Stimulated activated CD8-positive, alpha-beta memory T cell treated with anti-CD3 and anti-CD28 coated beads, Interleukin-15, amount 100 ng/mL, for 48 hours (primary cell): Measurements from ENCODE around the gene BNIPL.

Experiments used
- DNase-seq, 2 donors: peaks; one replicate each; pipeline ENCODE4 v3.0.0-alpha.2; 2020; ENCODE audit warnings: low read depth in 2 of 2

The BNIPL gene

GRCh38 chr1:151056149-151056548, 19.8 kb downstream of the BNIPL start:
- no peak for DNase-seq

- no peak for DNase-seq
Observed at GRCh38 chr1:151058692-151059091, 22.3 kb downstream of the BNIPL start.

- DNase-seq, result peak; percentile 84
Observed at GRCh38 chr1:151059109-151060006, 23.0 kb downstream of the BNIPL start, which contains the start of gene CDC42SE1. Gene CDC42SE1, minus strand, starts transcription at chr1:151059622. Its CDS starts 3,892 bp downstream, at chr1:151055730.

- DNase-seq, result no peak
Observed at GRCh38 chr1:151060007-151060656, 23.7 kb downstream of the BNIPL start, which contains the start of gene MLLT11. Gene MLLT11, plus strand, starts transcription at chr1:151060397. Its CDS starts 6,828 bp downstream, at chr1:151067225.

- no peak for DNase-seq
Observed at GRCh38 chr1:151060657-151061421, 24.5 kb downstream of the BNIPL start.

- no peak for DNase-seq
Observed at GRCh38 chr1:151061704-151062103, 25.3 kb downstream of the BNIPL start.

GRCh38 chr1:151062741-151063371, 26.5 kb downstream of the BNIPL start:
- no peak for DNase-seq

GRCh38 chr1:151065089-151065645, 28.8 kb downstream of the BNIPL start:
- DNase-seq, result no peak

- no peak for DNase-seq
Observed at GRCh38 chr1:151067185-151067584, 30.8 kb downstream of the BNIPL start.

GRCh38 chr1:151069103-151069486, 32.7 kb downstream of the BNIPL start:
- DNase-seq, result no peak

- DNase-seq, result peak; percentile 82 to 86
Observed at GRCh38 chr1:151070474-151071276, 34.3 kb downstream of the BNIPL start, which contains the start of gene GABPB2. Gene GABPB2, plus strand, starts transcription at chr1:151070761. Its CDS starts 17,429 bp downstream, at chr1:151088190.

- DNase-seq, result no peak
Observed at GRCh38 chr1:151072224-151072623, 35.8 kb downstream of the BNIPL start.

GRCh38 chr1:151085953-151086559, 49.7 kb downstream of the BNIPL start:
- no peak for DNase-seq
